Measurements from ENCODE around the gene SPECC1L. TPM values are rescaled to one million over a fixed set of nuclear protein-coding genes. Genes with fewer than 3 reads are reported as not detected.
"Not testable (repeated sequence)": the region's sequence is repeated elsewhere in the genome, so short reads cannot be mapped to it uniquely, and the experiment has no call there.

Gene SPECC1L
- total RNA-seq, 1 donor from 2014 or later: 69.2 TPM

DNA sequence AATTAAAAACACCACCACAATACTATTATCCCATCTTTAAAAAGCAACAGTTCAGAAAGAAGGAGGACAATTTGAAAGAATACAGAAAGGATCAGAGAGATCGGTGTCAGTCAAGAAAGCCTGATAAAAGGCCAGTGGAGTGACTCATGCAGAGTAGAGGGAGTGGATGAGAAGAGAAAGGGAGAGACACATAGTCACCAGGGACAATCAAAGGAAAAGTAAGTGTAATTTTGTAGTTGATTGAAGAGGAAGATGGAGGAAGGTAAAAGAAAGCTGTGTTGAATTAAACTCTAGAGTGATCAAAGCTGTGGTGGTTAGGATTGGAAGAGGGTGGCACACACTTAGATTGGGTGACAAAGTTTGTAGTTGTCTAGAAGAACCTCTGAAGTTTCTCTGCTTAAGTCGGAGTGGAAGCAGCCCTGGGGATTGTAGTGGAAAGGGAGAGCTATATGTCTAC lies 14.1 kb downstream of the SPECC1L start:
- Histone ChIP-seq H4K20me1 (ENCODE audit: insufficient read depth, low read length) (peaks cover 34% of the 10 kb centered on the region), H3K27ac (ENCODE audit: low read depth, low read length) (no peak overlapping the region), H3K4me1 (ENCODE audit: insufficient read depth, low read length) (peaks cover 23% of the 10 kb centered on the region), H3K4me2 (ENCODE audit: low read length) (peak overlapping the region; percentile 22), H3K4me3 (ENCODE audit: insufficient read depth, low read depth, low read length) (no peak overlapping the region), H3K79me2 (ENCODE audit: insufficient read depth, low read length) (peaks cover 66% of the 10 kb centered on the region), H3K27me3 (ENCODE audit: insufficient read depth, low read length) (no peaks in the 10 kb centered on the region), H2AFZ (ENCODE audit: low read depth, low read length) (no peak overlapping the region), H3K9ac (ENCODE audit: low read length) (no peak overlapping the region), H3K36me3 (ENCODE audit: insufficient read depth, low read length) (no peaks in the 10 kb centered on the region), H3K9me3 (ENCODE audit: insufficient read depth, low read depth, low read length) (no peaks in the 10 kb centered on the region)
- Mint-ChIP-seq H3K9me3 (ENCODE audit: unreplicated experiment) (peaks cover 4% of the 10 kb centered on the region), H3K27ac (ENCODE audit: unreplicated experiment) (peak overlapping the region; percentile 82), H3K4me3 (ENCODE audit: unreplicated experiment) (peak overlapping the region; percentile 12), H3K4me1 (ENCODE audit: low read depth, unreplicated experiment) (peaks cover 53% of the 10 kb centered on the region), H3K36me3 (ENCODE audit: low read depth, unreplicated experiment) (peaks cover 2% of the 10 kb centered on the region), H3K27me3 (ENCODE audit: low read depth, unreplicated experiment) (no peaks in the 10 kb centered on the region)
- FAIRE-seq (no peak), DNase-seq (ENCODE audit: low read depth) (peak; percentile 24)
- TF ChIP-seq EZH2 (IDR thresholded peaks at IDR 0.05; ENCODE audit: insufficient read depth, low read length): no peak
- TF ChIP-seq, protein P1, sequence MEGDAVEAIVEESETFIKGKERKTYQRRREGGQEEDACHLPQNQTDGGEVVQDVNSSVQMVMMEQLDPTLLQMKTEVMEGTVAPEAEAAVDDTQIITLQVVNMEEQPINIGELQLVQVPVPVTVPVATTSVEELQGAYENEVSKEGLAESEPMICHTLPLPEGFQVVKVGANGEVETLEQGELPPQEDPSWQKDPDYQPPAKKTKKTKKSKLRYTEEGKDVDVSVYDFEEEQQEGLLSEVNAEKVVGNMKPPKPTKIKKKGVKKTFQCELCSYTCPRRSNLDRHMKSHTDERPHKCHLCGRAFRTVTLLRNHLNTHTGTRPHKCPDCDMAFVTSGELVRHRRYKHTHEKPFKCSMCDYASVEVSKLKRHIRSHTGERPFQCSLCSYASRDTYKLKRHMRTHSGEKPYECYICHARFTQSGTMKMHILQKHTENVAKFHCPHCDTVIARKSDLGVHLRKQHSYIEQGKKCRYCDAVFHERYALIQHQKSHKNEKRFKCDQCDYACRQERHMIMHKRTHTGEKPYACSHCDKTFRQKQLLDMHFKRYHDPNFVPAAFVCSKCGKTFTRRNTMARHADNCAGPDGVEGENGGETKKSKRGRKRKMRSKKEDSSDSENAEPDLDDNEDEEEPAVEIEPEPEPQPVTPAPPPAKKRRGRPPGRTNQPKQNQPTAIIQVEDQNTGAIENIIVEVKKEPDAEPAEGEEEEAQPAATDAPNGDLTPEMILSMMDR (IDR thresholded peaks at IDR 0.05; ENCODE audit: insufficient read depth, low read depth, low read length): no peak

DNA sequence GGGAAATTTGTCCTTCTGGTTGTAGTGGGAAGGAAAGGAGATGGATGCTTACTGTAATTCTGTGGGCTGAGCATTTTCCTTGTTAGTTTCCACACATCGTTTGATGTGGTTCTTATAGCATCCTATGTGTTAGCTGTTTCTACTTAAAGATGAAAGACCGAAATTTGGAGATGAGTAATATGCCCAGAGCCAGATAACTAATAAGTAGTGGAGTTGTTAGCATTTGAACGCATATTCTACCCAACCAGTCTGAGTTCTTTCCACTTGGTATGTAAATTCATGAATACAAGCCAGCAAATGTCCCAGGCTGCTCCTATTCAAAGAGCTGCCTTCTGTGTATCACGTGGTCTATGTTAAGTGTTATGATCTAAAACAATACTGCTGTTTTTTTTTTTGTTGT lies 14.6 kb downstream of the SPECC1L start:
- peaks cover 39% of the 10 kb centered on the region for H4K20me1 ChIP-seq (ENCODE audit: insufficient read depth, low read length)
- no peaks in the 10 kb centered on the region for H3K36me3 ChIP-seq (ENCODE audit: insufficient read depth, low read length)
- Mint-ChIP-seq H3K4me3 (ENCODE audit: unreplicated experiment) (peak overlapping the region; percentile 6), H3K4me1 (ENCODE audit: low read depth, unreplicated experiment) (peaks cover 58% of the 10 kb centered on the region), H3K27me3 (ENCODE audit: low read depth, unreplicated experiment) (no peaks in the 10 kb centered on the region), H3K9me3 (ENCODE audit: unreplicated experiment) (peaks cover 4% of the 10 kb centered on the region), H3K27ac (ENCODE audit: unreplicated experiment) (peak overlapping the region; percentile 82), H3K36me3 (ENCODE audit: low read depth, unreplicated experiment) (peaks cover 2% of the 10 kb centered on the region)
- no peaks in the 10 kb centered on the region for H3K9me3 ChIP-seq (ENCODE audit: insufficient read depth, low read depth, low read length)
- H2AFZ ChIP-seq (ENCODE audit: low read depth, low read length): no peak overlapping the region
- H3K4me1 ChIP-seq (ENCODE audit: insufficient read depth, low read length): peaks cover 27% of the 10 kb centered on the region
- H3K4me2 ChIP-seq (ENCODE audit: low read length): peak overlapping the region; percentile 22
- no peak overlapping the region for H3K4me3 ChIP-seq (ENCODE audit: insufficient read depth, low read depth, low read length)
- peak; percentile 29 for DNase-seq (ENCODE audit: low read depth)
- no peak overlapping the region for H3K9ac ChIP-seq (ENCODE audit: low read length)
- FAIRE-seq: no peak
- H3K27ac ChIP-seq (ENCODE audit: low read depth, low read length): no peak overlapping the region
- TF ChIP-seq, protein P1 (IDR thresholded peaks at IDR 0.05; ENCODE audit: insufficient read depth, low read depth, low read length): no peak
- no peak for TF ChIP-seq EZH2 (IDR thresholded peaks at IDR 0.05; ENCODE audit: insufficient read depth, low read length)
- no peaks in the 10 kb centered on the region for H3K27me3 ChIP-seq (ENCODE audit: insufficient read depth, low read length)
- peaks cover 70% of the 10 kb centered on the region for H3K79me2 ChIP-seq (ENCODE audit: insufficient read depth, low read length)

DNA sequence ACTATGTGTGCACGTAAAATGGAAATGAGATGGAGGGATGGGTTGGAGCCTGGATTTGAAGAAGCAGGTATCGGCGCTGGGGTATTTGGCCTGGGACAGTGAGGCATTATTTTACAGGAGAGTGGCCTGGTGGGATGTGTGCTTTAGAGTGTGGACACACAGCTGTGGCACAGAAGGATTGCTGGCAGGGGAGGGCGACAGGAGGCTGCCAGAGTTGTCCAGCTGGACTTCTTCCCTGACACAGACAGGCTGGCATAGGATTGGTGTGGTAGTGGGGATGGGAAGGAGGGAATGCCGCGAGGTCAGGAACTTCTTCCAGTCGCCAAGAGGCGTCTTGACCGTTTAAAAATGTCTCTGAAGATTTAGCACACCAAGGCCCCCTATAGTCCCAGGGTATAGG lies 16.6 kb downstream of the SPECC1L start:
- peaks cover 71% of the 10 kb centered on the region for H3K4me1 Mint-ChIP-seq (ENCODE audit: low read depth, unreplicated experiment)
- H3K9ac ChIP-seq (ENCODE audit: low read length); H3K4me3 Mint-ChIP-seq (ENCODE audit: unreplicated experiment); H3K9me3 ChIP-seq (ENCODE audit: insufficient read depth, low read depth, low read length); H3K4me2 ChIP-seq (ENCODE audit: low read length); H3K4me3 ChIP-seq (ENCODE audit: insufficient read depth, low read depth, low read length); H3K27me3 ChIP-seq (ENCODE audit: insufficient read depth, low read length); FAIRE-seq; H3K27ac ChIP-seq (ENCODE audit: low read depth, low read length); DNase-seq (ENCODE audit: low read depth); H3K9me3 Mint-ChIP-seq (ENCODE audit: unreplicated experiment); H2AFZ ChIP-seq (ENCODE audit: low read depth, low read length); H3K36me3 ChIP-seq (ENCODE audit: insufficient read depth, low read length); H3K36me3 Mint-ChIP-seq (ENCODE audit: low read depth, unreplicated experiment); H3K27ac Mint-ChIP-seq (ENCODE audit: unreplicated experiment); H3K27me3 Mint-ChIP-seq (ENCODE audit: low read depth, unreplicated experiment): not testable (repeated sequence)
- Histone ChIP-seq H3K4me1 (ENCODE audit: insufficient read depth, low read length) (peaks cover 33% of the 10 kb centered on the region), H4K20me1 (ENCODE audit: insufficient read depth, low read length) (peaks cover 37% of the 10 kb centered on the region), H3K79me2 (ENCODE audit: insufficient read depth, low read length) (peaks cover 73% of the 10 kb centered on the region)

DNA sequence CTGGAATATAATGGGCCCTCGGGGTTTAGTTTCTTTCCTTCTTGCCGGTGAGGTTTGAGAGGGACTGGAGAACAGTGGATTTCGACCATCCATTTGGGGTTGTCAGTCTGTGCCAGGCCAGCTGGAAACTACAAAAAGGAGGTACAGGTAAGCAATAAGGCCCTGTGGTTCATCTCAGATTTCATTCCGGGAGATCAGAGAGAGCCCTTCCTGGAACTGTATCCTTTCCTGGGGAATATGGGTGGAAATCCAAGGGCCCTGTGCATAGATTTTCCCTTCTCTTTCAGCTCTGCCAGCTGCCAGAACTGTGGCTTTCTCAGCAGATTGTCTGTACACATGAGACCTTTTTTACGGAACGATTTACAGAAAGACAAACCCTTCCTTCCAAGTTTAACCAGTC lies 17.2 kb downstream of the SPECC1L start:
- Histone ChIP-seq H3K4me1 (ENCODE audit: insufficient read depth, low read length) (peaks cover 33% of the 10 kb centered on the region), H3K79me2 (ENCODE audit: insufficient read depth, low read length) (peaks cover 69% of the 10 kb centered on the region), H4K20me1 (ENCODE audit: insufficient read depth, low read length) (peaks cover 34% of the 10 kb centered on the region)
- H2AFZ ChIP-seq (ENCODE audit: low read depth, low read length); H3K4me2 ChIP-seq (ENCODE audit: low read length); H3K27me3 Mint-ChIP-seq (ENCODE audit: low read depth, unreplicated experiment); H3K36me3 Mint-ChIP-seq (ENCODE audit: low read depth, unreplicated experiment); H3K36me3 ChIP-seq (ENCODE audit: insufficient read depth, low read length); H3K4me3 ChIP-seq (ENCODE audit: insufficient read depth, low read depth, low read length); H3K9me3 Mint-ChIP-seq (ENCODE audit: unreplicated experiment); FAIRE-seq; H3K27ac ChIP-seq (ENCODE audit: low read depth, low read length); H3K9ac ChIP-seq (ENCODE audit: low read length); H3K9me3 ChIP-seq (ENCODE audit: insufficient read depth, low read depth, low read length); H3K27me3 ChIP-seq (ENCODE audit: insufficient read depth, low read length); H3K4me3 Mint-ChIP-seq (ENCODE audit: unreplicated experiment); DNase-seq (ENCODE audit: low read depth): not testable (repeated sequence)
- Mint-ChIP-seq H3K4me1 (ENCODE audit: low read depth, unreplicated experiment) (peaks cover 69% of the 10 kb centered on the region), H3K27ac (ENCODE audit: unreplicated experiment) (peak overlapping the region; percentile 87)
